MM.1S (cell line): ENCODE measurements around the gene PSG11.
"Not testable (repeated sequence)": the region's sequence is repeated elsewhere in the genome, so short reads cannot be mapped to it uniquely, and the experiment has no call there.

Experiments used
- DNase-seq: peaks from one replicate; pipeline ENCODE4 v3.0.0-alpha.2; 2015
- H2AFZ ChIP-seq: fragments of 300-600 bp; sonication (generic); 2 replicates; pipeline ENCODE4 v1.6.0; 2016; ENCODE audit warnings: antibody characterized with exemption, low read length
- H3F3A ChIP-seq: fragments of 300-600 bp; sonication (generic); 2 replicates; pipeline ENCODE4 v1.6.1; 2016; ENCODE audit warnings: mild to moderate bottlenecking, antibody characterized with exemption, low read length, moderate library complexity, mixed read lengths; ENCODE audit not compliant: insufficient read depth
- H3K27ac ChIP-seq: fragments of 300-600 bp; sonication (generic); 2 replicates; pipeline ENCODE4 v1.5.1; 2016; ENCODE audit warnings: mild to moderate bottlenecking, low read length
- H3K27me3 ChIP-seq: fragments of 300-600 bp; sonication (generic); replicated peaks from 2 replicates; pipeline ENCODE4 v1.6.0; 2016; ENCODE audit warnings: low read length; ENCODE audit not compliant: insufficient read depth
- H3K36me3 ChIP-seq: fragments of 300-600 bp; sonication (generic); replicated peaks from 2 replicates; pipeline ENCODE4 v1.6.1; 2016; ENCODE audit warnings: mild to moderate bottlenecking, low read length, mixed read lengths; ENCODE audit not compliant: insufficient read depth
- H3K4me1 ChIP-seq: fragments of 300-600 bp; sonication (generic); 2 replicates; pipeline ENCODE4 v1.6.1; 2016; ENCODE audit warnings: low read length, mixed read lengths
- H3K4me2 ChIP-seq: fragments of 300-600 bp; sonication (generic); 2 replicates; pipeline ENCODE4 v1.6.0; 2016; ENCODE audit warnings: low read depth, low read length
- H3K4me3 ChIP-seq: fragments of 300-600 bp; sonication (generic); 2 replicates; pipeline ENCODE4 v1.5.1; 2016; ENCODE audit warnings: low read length, mixed read lengths
- H3K79me2 ChIP-seq: fragments of 300-600 bp; sonication (generic); 2 replicates; pipeline ENCODE4 v1.6.1; 2016; ENCODE audit warnings: mixed run types, low read length, mixed read lengths
- H3K9ac ChIP-seq: fragments of 300-600 bp; sonication (generic); 2 replicates; pipeline ENCODE4 v1.6.1; 2016; ENCODE audit warnings: low read length, mixed read lengths
- H3K9me2 ChIP-seq: fragments of 300-600 bp; sonication (generic); replicated peaks from 2 replicates; pipeline ENCODE4 v1.6.1; 2016; ENCODE audit warnings: mild to moderate bottlenecking, low read length, mixed read lengths; ENCODE audit not compliant: insufficient read depth
- H3K9me3 ChIP-seq: fragments of 300-600 bp; sonication (generic); replicated peaks from 2 replicates; pipeline ENCODE4 v1.6.1; 2016; ENCODE audit warnings: mild to moderate bottlenecking, low read length, mixed read lengths; ENCODE audit not compliant: insufficient read depth
- H4K20me1 ChIP-seq: fragments of 300-600 bp; sonication (generic); 2 replicates; pipeline ENCODE4 v1.6.1; 2016; ENCODE audit warnings: mild to moderate bottlenecking, low read length, moderate library complexity, mixed read lengths; ENCODE audit not compliant: insufficient read depth
- EZH2 ChIP-seq: fragments of 300-600 bp; sonication (generic); optimal IDR thresholded peaks from 2 replicates; pipeline ENCODE3; 2017; ENCODE audit warnings: low read depth, mild to moderate bottlenecking, antibody characterized with exemption, low read length, mixed read lengths
- EZH2phosphoT487 ChIP-seq: fragments of 300-600 bp; sonication (generic); IDR thresholded peaks from 2 replicates; pipeline ENCODE4 v1.6.1; 2018; ENCODE audit warnings: antibody characterized with exemption, low read length
- TF ChIP-seq, protein P1 (sequence below): fragments of 300-600 bp; sonication (generic); IDR thresholded peaks from 2 replicates; pipeline ENCODE4 v1.5.1; 2016; ENCODE audit warnings: antibody characterized with exemption, low read length, mixed read lengths

The PSG11 gene

DNA sequence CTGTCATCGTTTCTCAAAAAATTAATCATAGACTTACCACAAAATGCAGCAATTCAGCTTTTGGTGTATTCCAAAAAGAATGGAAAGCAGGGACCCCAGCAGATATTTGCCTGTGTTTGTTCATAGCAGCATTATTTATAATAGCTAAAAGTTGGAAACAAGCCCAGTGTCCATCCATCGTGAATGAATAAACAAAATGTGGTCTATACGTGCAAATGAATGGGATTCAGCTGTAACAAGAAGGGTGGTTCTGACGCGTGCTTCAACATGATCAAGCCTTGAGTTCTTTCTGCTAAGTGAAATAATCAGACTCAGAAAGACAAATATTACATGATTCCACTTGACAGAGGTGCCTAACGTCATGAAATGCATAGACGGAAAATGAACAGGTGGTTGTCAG is 36.4 kb downstream of the PSG11 start:
- DNase-seq = no peak

DNA sequence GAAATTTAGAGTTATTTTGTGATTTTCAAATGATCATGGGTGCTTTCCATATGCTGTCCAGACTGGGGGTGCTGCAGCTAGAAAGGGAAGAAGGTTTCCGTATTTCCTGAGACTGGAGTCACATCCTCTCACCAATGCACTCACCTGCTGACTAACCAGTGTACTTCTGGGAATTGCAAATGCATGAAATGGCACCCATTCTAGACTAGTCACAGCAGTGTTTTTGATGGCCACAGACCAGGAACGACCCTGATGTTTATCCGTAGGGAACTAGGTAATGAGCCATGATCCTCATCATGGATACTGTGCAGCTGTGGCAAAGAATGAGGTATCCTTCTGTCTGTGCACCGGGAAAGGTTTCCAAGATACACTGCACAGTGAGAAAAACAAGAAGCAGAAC is 37.1 kb downstream of the PSG11 start:
- H3K36me3 ChIP-seq, H4K20me1 ChIP-seq, H3K9ac ChIP-seq, H3K9me2 ChIP-seq, H3K4me3 ChIP-seq, DNase-seq, H3K27me3 ChIP-seq, H3K79me2 ChIP-seq, H2AFZ ChIP-seq, H3K27ac ChIP-seq, H3F3A ChIP-seq, H3K9me3 ChIP-seq, H3K4me2 ChIP-seq, H3K4me1 ChIP-seq: not testable (repeated sequence)

More for the DNA sequence above, 36.4 kb downstream of the PSG11 start:
- Histone ChIP-seq H4K20me1 (no peaks in the 10 kb centered on the region), H3K27me3 (no peaks in the 10 kb centered on the region), H3K4me1 (no peaks in the 10 kb centered on the region), H3K79me2 (no peaks in the 10 kb centered on the region), H3K4me2 (no peak overlapping the region), H3K27ac (no peak overlapping the region), H3K4me3 (no peak overlapping the region), H3K9ac (no peak overlapping the region), H3K9me2 (no peaks in the 10 kb centered on the region), H3K36me3 (no peaks in the 10 kb centered on the region), H2AFZ (no peak overlapping the region), H3F3A (no peaks in the 10 kb centered on the region), H3K9me3 (no peaks in the 10 kb centered on the region)
- no peak for TF ChIP-seq EZH2
- TF ChIP-seq, protein P1, sequence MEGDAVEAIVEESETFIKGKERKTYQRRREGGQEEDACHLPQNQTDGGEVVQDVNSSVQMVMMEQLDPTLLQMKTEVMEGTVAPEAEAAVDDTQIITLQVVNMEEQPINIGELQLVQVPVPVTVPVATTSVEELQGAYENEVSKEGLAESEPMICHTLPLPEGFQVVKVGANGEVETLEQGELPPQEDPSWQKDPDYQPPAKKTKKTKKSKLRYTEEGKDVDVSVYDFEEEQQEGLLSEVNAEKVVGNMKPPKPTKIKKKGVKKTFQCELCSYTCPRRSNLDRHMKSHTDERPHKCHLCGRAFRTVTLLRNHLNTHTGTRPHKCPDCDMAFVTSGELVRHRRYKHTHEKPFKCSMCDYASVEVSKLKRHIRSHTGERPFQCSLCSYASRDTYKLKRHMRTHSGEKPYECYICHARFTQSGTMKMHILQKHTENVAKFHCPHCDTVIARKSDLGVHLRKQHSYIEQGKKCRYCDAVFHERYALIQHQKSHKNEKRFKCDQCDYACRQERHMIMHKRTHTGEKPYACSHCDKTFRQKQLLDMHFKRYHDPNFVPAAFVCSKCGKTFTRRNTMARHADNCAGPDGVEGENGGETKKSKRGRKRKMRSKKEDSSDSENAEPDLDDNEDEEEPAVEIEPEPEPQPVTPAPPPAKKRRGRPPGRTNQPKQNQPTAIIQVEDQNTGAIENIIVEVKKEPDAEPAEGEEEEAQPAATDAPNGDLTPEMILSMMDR = no peak
- no peak for TF ChIP-seq EZH2phosphoT487

DNA sequence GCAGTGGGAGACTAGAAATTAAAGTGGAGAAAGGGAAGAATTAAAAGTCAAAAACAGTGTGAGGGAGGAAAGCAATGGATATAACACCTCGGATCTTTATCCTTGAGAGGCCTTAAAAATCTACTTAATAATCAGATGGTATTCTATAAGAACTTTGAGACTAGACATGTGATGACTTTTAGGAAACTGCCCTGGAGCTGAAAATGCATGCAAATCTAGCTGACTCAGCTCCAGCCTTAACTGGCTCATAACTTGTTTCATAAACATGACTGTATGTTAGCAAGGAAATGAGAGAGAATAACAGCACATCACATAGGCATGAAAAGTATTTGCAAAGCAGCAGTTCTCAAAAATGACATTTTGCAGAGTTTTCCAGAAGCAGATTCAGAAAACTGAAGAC is 38.1 kb downstream of the PSG11 start:
- H3K4me3 ChIP-seq, H4K20me1 ChIP-seq, H3K4me2 ChIP-seq, DNase-seq, H3K27ac ChIP-seq, H3K9me3 ChIP-seq, H3K36me3 ChIP-seq, H3K4me1 ChIP-seq, H3K9me2 ChIP-seq, H3F3A ChIP-seq, H3K79me2 ChIP-seq, H3K27me3 ChIP-seq, H3K9ac ChIP-seq, H2AFZ ChIP-seq: not testable (repeated sequence)

DNA sequence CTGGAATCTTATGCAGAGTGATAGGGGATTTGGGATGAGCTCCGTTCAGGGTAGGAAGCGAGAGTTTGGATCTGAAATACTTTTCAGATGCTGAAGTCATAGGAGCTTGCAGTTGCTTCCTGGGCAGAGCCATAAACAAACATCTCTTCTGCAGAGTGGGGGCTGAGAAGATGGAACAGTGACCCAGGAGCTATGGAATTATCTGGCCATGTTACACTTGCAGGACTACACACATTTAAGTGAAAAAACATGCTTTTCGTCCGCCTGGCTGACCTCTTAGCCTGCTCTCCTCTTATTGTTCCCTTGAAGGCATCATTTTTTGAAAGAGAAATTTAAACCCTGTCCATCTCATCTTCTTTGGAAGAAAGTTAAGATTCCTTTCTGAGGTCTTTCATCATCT is 40.7 kb downstream of the PSG11 start:
- Histone ChIP-seq H3K4me3 (no peak overlapping the region), H3K27me3 (no peaks in the 10 kb centered on the region), H3F3A (no peaks in the 10 kb centered on the region), H3K9me3 (no peaks in the 10 kb centered on the region), H4K20me1 (no peaks in the 10 kb centered on the region), H3K79me2 (no peaks in the 10 kb centered on the region), H3K9me2 (no peaks in the 10 kb centered on the region), H3K4me2 (no peak overlapping the region), H3K27ac (no peak overlapping the region), H3K4me1 (no peaks in the 10 kb centered on the region), H3K9ac (no peak overlapping the region), H2AFZ (no peak overlapping the region), H3K36me3 (no peaks in the 10 kb centered on the region)
- TF ChIP-seq EZH2 (no peak), EZH2phosphoT487 (no peak)
- TF ChIP-seq, protein P1 = no peak
- DNase-seq = no peak

DNA sequence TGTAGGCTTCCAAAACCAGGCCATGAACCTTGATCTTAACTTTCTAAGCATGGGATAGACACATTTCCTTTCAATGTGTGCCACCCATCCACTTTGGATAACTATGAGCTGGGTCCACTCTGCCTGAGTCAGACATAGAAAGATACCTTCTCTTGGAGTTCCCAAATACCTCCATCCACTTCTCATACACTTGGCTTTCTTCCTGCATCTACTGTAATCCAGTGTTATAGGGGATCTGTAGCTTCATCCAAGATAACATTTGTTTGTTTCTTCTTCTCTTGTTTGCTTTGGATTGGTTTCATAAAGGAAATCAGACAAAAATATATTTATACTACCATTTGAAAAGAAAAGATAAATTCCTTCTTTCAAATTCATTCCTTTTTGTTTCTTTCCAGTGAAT is 44.2 kb downstream of the PSG11 start:
- not testable (repeated sequence) for H3K79me2 ChIP-seq, H3K9ac ChIP-seq, H3K27ac ChIP-seq, H3K4me2 ChIP-seq, H3K27me3 ChIP-seq, H2AFZ ChIP-seq, H3K4me1 ChIP-seq, H4K20me1 ChIP-seq, H3F3A ChIP-seq, H3K36me3 ChIP-seq, H3K9me2 ChIP-seq, H3K4me3 ChIP-seq, DNase-seq, H3K9me3 ChIP-seq

DNA sequence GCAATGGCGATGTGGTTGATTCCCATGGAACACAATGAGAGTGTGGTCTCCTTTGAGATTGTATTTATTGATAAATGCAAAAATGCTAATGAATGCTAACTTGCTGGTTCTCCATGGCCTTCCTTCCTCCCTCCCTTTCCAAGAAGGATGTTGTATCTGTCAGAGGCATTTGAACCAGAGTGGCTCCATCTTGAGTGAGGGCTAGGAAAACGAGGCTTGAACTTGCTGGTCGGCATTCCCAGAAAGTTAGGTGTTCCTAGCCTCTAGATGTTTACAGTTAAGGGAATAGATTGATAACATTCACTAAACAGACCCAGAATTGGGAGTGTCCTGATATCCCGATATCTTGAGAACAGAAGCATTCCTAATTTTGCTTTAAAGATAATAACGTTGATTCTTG is 54.8 kb downstream of the PSG11 start:
- not testable (repeated sequence) for H3K9me2 ChIP-seq, H2AFZ ChIP-seq, H3K4me3 ChIP-seq, H3K27ac ChIP-seq, DNase-seq, H3K4me2 ChIP-seq, H3F3A ChIP-seq, H3K79me2 ChIP-seq, H3K9ac ChIP-seq, H4K20me1 ChIP-seq, H3K36me3 ChIP-seq, H3K27me3 ChIP-seq, H3K9me3 ChIP-seq, H3K4me1 ChIP-seq
